B cell (primary cell): ENCODE data around the gene SF3B6. TPM values are rescaled to one million over a fixed set of nuclear protein-coding genes. Genes with fewer than 3 reads are reported as not detected.
"Not testable (repeated sequence)": the region's sequence is repeated elsewhere in the genome, so short reads cannot be mapped to it uniquely, and the experiment has no call there.

ENCODE experiments used
- ATAC-seq: fragments of 200-7000 bp; cut with Tn5 transposase; one replicate; pipeline ENCODE4 v1.10.0; 2021; ENCODE audit warnings: low read depth, mild to moderate bottlenecking, moderate number of reproducible peaks, moderate library complexity
- CTCF ChIA-PET: fragments of 350-600 bp; sonication (Branson Sonifier 250); formaldehyde crosslinking; loops from one replicate; lab custom pipeline; 2021; ENCODE audit warnings: antibody characterized with exemption, inconsistent platforms; lab: Charles Lee
- POLR2A ChIA-PET: fragments of 350-600 bp; sonication (Branson Sonifier 250); formaldehyde crosslinking; loops from one replicate; lab custom pipeline; 2021; ENCODE audit warnings: antibody characterized with exemption; lab: Charles Lee
- DNase-seq: peaks from one replicate; pipeline ENCODE4 v3.0.0; 2013
- H2AFZ ChIP-seq: 2 replicates; pipeline ENCODE4 v1.6.1; 2012; ENCODE audit warnings: mild to moderate bottlenecking, low read depth, low read length; ENCODE audit not compliant: insufficient read depth, poor library complexity, severe bottlenecking
- H3K27ac ChIP-seq, 2 donors: 1 replicate in 1 of 2; 2 replicates in 1 of 2; pipeline ENCODE4 v1.5.1; 2012 to 2013; ENCODE audit warnings: low read length in 2 of 2, mild to moderate bottlenecking in 2 of 2, moderate library complexity in 1 of 2
- H3K27me3 ChIP-seq, 4 experiments: fragments of 200-600 bp in 1 of 4; sonication (generic) in 1 of 4; replicated peaks in 1 of 4; 1 replicate in 2 of 4; 2 replicates in 2 of 4; pipeline versions ENCODE4 v1.6.1 to v1.7.0; 2013 to 2016; ENCODE audit warnings: low read length in 3 of 4, mild to moderate bottlenecking in 2 of 4, mixed read lengths in 1 of 4, moderate library complexity in 1 of 4; ENCODE audit not compliant: insufficient read depth in 4 of 4, control insufficient read depth in 3 of 4; ENCODE audit errors: control extremely low read depth in 1 of 4
- H3K36me3 ChIP-seq, 2 experiments: replicated peaks in 1 of 2; 1 replicate in 1 of 2; 2 replicates in 1 of 2; pipeline versions ENCODE4 v1.6.1 to v1.7.1; 2013; ENCODE audit warnings: low read length in 1 of 2; ENCODE audit not compliant: insufficient read depth in 2 of 2, control insufficient read depth in 1 of 2; ENCODE audit errors: control extremely low read depth in 1 of 2, extremely low read depth in 1 of 2
- H3K4me1 ChIP-seq, 2 donors: fragments of 200-600 bp in 1 of 2; sonication (generic) in 1 of 2; 1 replicate in 1 of 2; 2 replicates in 1 of 2; pipeline versions ENCODE4 v1.5.1 to v1.6.1; 2013 to 2017; ENCODE audit warnings: low read length in 2 of 2; ENCODE audit not compliant: control insufficient read depth in 2 of 2, insufficient read depth in 2 of 2
- H3K4me2 ChIP-seq: replicated peaks from 2 replicates; pipeline ENCODE3; 2012; ENCODE audit warnings: mild to moderate bottlenecking, low read depth, low read length; ENCODE audit not compliant: poor library complexity, severe bottlenecking
- H3K4me3 ChIP-seq, 5 experiments: fragments of 200-600 bp in 1 of 5; sonication (generic) in 1 of 5; 1 replicate in 3 of 5; 2 replicates in 2 of 5; pipeline versions ENCODE4 v1.5.1 to v1.7.0; 2011 to 2016; ENCODE audit warnings: low read length in 4 of 5, mild to moderate bottlenecking in 4 of 5, low read depth in 2 of 5, control low read depth in 1 of 5, moderate library complexity in 1 of 5; ENCODE audit not compliant: insufficient read depth in 1 of 5; ENCODE audit errors: control extremely low read depth in 1 of 5, extremely low read depth in 1 of 5
- H3K79me2 ChIP-seq: fragments of 200-600 bp; sonication (generic); one replicate; pipeline ENCODE4 v1.6.0; 2016; ENCODE audit warnings: low read length; ENCODE audit not compliant: control insufficient read depth, insufficient read depth
- H3K9ac ChIP-seq: fragments of 200-600 bp; sonication (generic); 2 replicates; pipeline ENCODE4 v1.6.1; 2017; ENCODE audit warnings: mild to moderate bottlenecking, low read length, moderate library complexity
- H3K9me3 ChIP-seq, 3 donors: one replicate each; pipeline versions ENCODE4 v1.6.1 to v1.7.1; 2013; ENCODE audit warnings: low read length in 2 of 3; ENCODE audit not compliant: control insufficient read depth in 2 of 3, insufficient read depth in 1 of 3; ENCODE audit errors: control extremely low read depth in 1 of 3
- H4K20me1 ChIP-seq: 2 replicates; pipeline ENCODE4 v1.6.0; 2012; ENCODE audit warnings: mild to moderate bottlenecking, low read length; ENCODE audit not compliant: insufficient read depth, control insufficient read depth, poor library complexity, severe bottlenecking
- H3K27ac Mint-ChIP-seq: one replicate; pipeline ENCODE4 v1.8.0; 2021; ENCODE audit warnings: mixed read lengths
- H3K27me3 Mint-ChIP-seq: one replicate; pipeline ENCODE4 v1.8.0; 2021; ENCODE audit warnings: mixed read lengths
- H3K4me1 Mint-ChIP-seq: one replicate; pipeline ENCODE4 v1.8.0; 2021; ENCODE audit warnings: mixed read lengths
- H3K4me3 Mint-ChIP-seq: one replicate; pipeline ENCODE4 v1.8.0; 2021; ENCODE audit warnings: mixed read lengths
- H3K9me3 Mint-ChIP-seq: one replicate; pipeline ENCODE4 v1.8.0; 2022; ENCODE audit warnings: mixed read lengths; ENCODE audit not compliant: insufficient read depth
- EZH2 ChIP-seq: IDR thresholded peaks from 2 replicates; pipeline ENCODE4 v1.6.1; 2012; ENCODE audit warnings: borderline replicate concordance, low read depth, mild to moderate bottlenecking, moderate library complexity, low read length; ENCODE audit not compliant: insufficient read depth, poor library complexity, severe bottlenecking
- WGBS: methylation state at CpG from one replicate; pipeline ENCODE4 v1.1.5; 2013; ENCODE audit warnings: missing lambda C conversion rate; ENCODE audit not compliant: insufficient coverage; 5-methylcytosine and 5-hydroxymethylcytosine counted together
- intact Hi-C: fragments of 100-400 bp; cut with micrococcal nuclease; formaldehyde crosslinking; loops from one replicate; pipeline ENCODE4 v1.10.0; 2022
- polyA plus RNA-seq: library from polyadenylated mRNA; depleted of rRNA; stranded (reverse); fragments of >200 nt; gene quantifications from 2 replicates; pipeline ENCODE4 v1.2.3, GENCODE V29; 2012
- total RNA-seq, 2 donors: library from RNA; stranded (reverse); fragments of 120-200 nt in 1 of 2; gene quantifications; 1 replicate in 1 of 2; 2 replicates in 1 of 2; pipeline versions ENCODE4 v1.2.3 to v1.2.4, GENCODE V29; 2013 to 2022
- TF ChIP-seq, protein P1 (sequence below): fragments of 200-600 bp; IDR thresholded peaks from one replicate; pipeline ENCODE4 v1.8.0; 2022; ENCODE audit warnings: antibody characterized with exemption, mild to moderate bottlenecking

The SF3B6 gene
- total and polyA plus RNA-seq, 2 donors (not counting 1 experiment from before 2014, with no cell fraction given): 47.2 to 48.4 TPM

DNA sequence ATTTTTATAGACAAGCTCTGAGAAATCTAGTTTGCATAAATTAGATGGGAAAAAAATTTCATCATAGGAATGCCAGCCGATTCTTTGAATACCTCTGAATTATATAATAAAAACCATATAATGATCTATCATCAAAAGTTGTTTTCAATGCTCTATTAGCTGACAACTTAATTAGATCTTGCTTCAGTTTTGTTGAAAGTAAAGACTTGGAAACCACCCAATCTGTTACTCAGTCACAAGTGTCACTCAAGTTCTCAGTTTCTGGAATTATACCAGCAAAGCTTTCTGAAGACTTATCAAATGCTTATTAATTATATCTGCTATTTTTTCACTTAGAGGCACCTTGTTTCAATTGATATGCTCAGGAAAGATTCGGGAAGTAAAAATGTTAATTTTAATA lies 25.9 kb upstream of the SF3B6 start:
- POLR2A ChIA-PET: no interaction called here
- Mint-ChIP-seq H3K27ac (no peak overlapping the region), H3K4me1 (peaks cover 22% of the 10 kb centered on the region), H3K27me3 (no peaks in the 10 kb centered on the region), H3K4me3 (no peak overlapping the region), H3K9me3 (peaks cover 10% of the 10 kb centered on the region)
- no peaks in the 10 kb centered on the region for H4K20me1 ChIP-seq
- no peaks in the 10 kb centered on the region for H3K79me2 ChIP-seq
- no peak overlapping the region for H3K4me2 ChIP-seq
- H3K9ac ChIP-seq: no peak overlapping the region
- DNase-seq (no peak), ATAC-seq (no peak)
- H3K27ac ChIP-seq: no peak overlapping the region
- peaks cover 18 to 22% of the 10 kb centered on the region in 2 donors for H3K4me1 ChIP-seq
- no peak overlapping the region for H2AFZ ChIP-seq
- H3K36me3 ChIP-seq: no peaks in the 10 kb centered on the region
- WGBS: no CpG with 5 or more reads among the region's 2 CpGs
- H3K27me3 ChIP-seq: no peaks in the 10 kb centered on the region
- no peak overlapping the region for H3K4me3 ChIP-seq
- H3K9me3 ChIP-seq: peaks cover 0 to 13% (median 9%) of the 10 kb centered on the region in 3 donors
- intact Hi-C loops: no loop called here
- TF ChIP-seq, protein P1, sequence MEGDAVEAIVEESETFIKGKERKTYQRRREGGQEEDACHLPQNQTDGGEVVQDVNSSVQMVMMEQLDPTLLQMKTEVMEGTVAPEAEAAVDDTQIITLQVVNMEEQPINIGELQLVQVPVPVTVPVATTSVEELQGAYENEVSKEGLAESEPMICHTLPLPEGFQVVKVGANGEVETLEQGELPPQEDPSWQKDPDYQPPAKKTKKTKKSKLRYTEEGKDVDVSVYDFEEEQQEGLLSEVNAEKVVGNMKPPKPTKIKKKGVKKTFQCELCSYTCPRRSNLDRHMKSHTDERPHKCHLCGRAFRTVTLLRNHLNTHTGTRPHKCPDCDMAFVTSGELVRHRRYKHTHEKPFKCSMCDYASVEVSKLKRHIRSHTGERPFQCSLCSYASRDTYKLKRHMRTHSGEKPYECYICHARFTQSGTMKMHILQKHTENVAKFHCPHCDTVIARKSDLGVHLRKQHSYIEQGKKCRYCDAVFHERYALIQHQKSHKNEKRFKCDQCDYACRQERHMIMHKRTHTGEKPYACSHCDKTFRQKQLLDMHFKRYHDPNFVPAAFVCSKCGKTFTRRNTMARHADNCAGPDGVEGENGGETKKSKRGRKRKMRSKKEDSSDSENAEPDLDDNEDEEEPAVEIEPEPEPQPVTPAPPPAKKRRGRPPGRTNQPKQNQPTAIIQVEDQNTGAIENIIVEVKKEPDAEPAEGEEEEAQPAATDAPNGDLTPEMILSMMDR: no peak
- no peak for TF ChIP-seq EZH2
- CTCF ChIA-PET: interaction anchor here (1.4 kb wide), 1 partner anchor 18 kb away, joined by 5 read pairs; the partner anchor contains the start of gene TP53I3

DNA sequence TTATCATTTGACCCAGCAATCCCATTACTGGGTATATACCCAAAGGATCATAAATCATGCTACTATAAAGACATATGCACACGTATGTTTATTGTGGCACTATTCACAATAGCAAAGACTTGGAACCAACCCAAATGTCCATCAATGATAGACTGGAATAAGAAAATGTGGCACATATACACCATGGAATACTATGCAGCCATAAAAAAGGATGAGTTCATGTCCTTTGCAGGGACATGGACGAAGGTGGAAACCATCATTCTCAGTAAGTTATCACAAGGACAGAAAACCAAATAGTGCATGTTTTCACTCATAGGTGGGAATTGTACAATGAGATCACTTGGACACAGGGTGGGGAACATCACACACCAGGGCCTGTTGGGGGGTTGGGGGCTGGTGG lies 24.6 kb upstream of the SF3B6 start:
- CTCF ChIA-PET, DNase-seq, H3K9ac ChIP-seq, intact Hi-C loops, H3K9me3 ChIP-seq, H3K27ac ChIP-seq, H3K4me2 ChIP-seq, H3K27me3 ChIP-seq, H3K36me3 ChIP-seq, H3K9me3 Mint-ChIP-seq, H2AFZ ChIP-seq, H3K4me3 Mint-ChIP-seq, H3K79me2 ChIP-seq, H4K20me1 ChIP-seq, ATAC-seq, POLR2A ChIA-PET, H3K27ac Mint-ChIP-seq, H3K4me3 ChIP-seq, H3K27me3 Mint-ChIP-seq: not testable (repeated sequence)
- peaks cover 18 to 22% of the 10 kb centered on the region in 2 donors for H3K4me1 ChIP-seq
- H3K4me1 Mint-ChIP-seq: peaks cover 22% of the 10 kb centered on the region
- no CpG with 5 or more reads among the region's 2 CpGs for WGBS

DNA sequence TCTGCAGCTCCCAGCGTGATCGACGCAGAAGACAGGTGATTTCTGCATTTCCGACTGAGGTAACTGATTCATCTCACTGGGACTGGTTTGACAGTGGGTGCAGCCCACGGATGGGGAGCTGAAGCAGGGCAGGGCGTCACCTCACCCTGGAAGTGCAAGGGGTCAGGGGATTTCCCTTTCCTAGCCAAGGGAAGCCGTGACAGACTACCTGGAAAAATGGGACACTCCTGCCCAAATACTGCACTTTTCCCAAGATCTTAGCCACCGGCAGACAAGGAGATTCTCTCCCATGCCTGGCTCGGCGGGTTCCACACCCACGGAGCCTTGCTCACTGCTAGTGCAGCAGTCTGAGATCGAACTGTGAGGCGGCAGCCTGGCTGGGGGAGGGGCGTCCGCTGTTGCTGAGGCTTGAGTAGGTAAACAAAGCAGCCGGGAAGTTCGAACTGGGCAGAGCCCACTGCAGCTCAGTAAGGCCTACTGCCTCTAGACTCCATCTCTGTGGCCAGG lies 19.1 kb upstream of the SF3B6 start:
- H3K27ac ChIP-seq, H4K20me1 ChIP-seq, H3K79me2 ChIP-seq, H3K27me3 Mint-ChIP-seq, H3K4me1 ChIP-seq, H2AFZ ChIP-seq, intact Hi-C loops, DNase-seq, H3K9ac ChIP-seq, H3K4me2 ChIP-seq, H3K27ac Mint-ChIP-seq, ATAC-seq, H3K9me3 Mint-ChIP-seq, H3K4me3 ChIP-seq, POLR2A ChIA-PET, H3K4me1 Mint-ChIP-seq, CTCF ChIA-PET, H3K27me3 ChIP-seq, H3K36me3 ChIP-seq, H3K9me3 ChIP-seq, H3K4me3 Mint-ChIP-seq: not testable (repeated sequence)
- 96% methylated on average over 14 of the region's 17 CpGs for WGBS
